Measurements from ENCODE around the gene OTOGL.
"Not testable (repeated sequence)": the region's sequence is repeated elsewhere in the genome, so short reads cannot be mapped to it uniquely, and the experiment has no call there.

The OTOGL gene

GRCh38 chr12:80100591-80100990 lies 1.3 kb downstream of the OTOGL start:
- H3K36me3 Mint-ChIP-seq, result no peaks in the 10 kb centered on the region
- H3K27me3 Mint-ChIP-seq, result no peaks in the 10 kb centered on the region
- no peak overlapping the region for H3K4me3 Mint-ChIP-seq
- H3K27ac Mint-ChIP-seq, result no peak overlapping the region
- no peaks in the 10 kb centered on the region for H3K9me3 Mint-ChIP-seq
- no peaks in the 10 kb centered on the region for H3K4me1 Mint-ChIP-seq

GRCh38 chr12:80101126-80101525 lies 1.8 kb downstream of the OTOGL start:
- Mint-ChIP-seq H3K4me1 (no peaks in the 10 kb centered on the region), H3K27me3 (no peaks in the 10 kb centered on the region), H3K27ac (no peak overlapping the region), H3K9me3 (no peaks in the 10 kb centered on the region), H3K4me3 (no peak overlapping the region), H3K36me3 (no peaks in the 10 kb centered on the region)

- Mint-ChIP-seq H3K27ac (no peak overlapping the region), H3K27me3 (no peaks in the 10 kb centered on the region), H3K4me1 (no peaks in the 10 kb centered on the region), H3K36me3 (no peaks in the 10 kb centered on the region), H3K9me3 (no peaks in the 10 kb centered on the region), H3K4me3 (no peak overlapping the region)
These were observed 7.9 kb downstream of the OTOGL start for GRCh38 chr12:80107221-80107620.

GRCh38 chr12:80116735-80117134 lies 17.4 kb downstream of the OTOGL start:
- H3K4me1 Mint-ChIP-seq, result no peaks in the 10 kb centered on the region
- H3K27me3 Mint-ChIP-seq, result peaks cover 3% of the 10 kb centered on the region
- no peak overlapping the region for H3K4me3 Mint-ChIP-seq
- H3K36me3 Mint-ChIP-seq, result peaks cover 3% of the 10 kb centered on the region
- H3K27ac Mint-ChIP-seq, result no peak overlapping the region
- peaks cover 19% of the 10 kb centered on the region for H3K9me3 Mint-ChIP-seq

GRCh38 chr12:80118565-80119324 lies 19.4 kb downstream of the OTOGL start:
- Mint-ChIP-seq H3K4me1 (no peaks in the 10 kb centered on the region), H3K36me3 (peaks cover 3% of the 10 kb centered on the region), H3K4me3 (no peak overlapping the region), H3K9me3 (peaks cover 9% of the 10 kb centered on the region), H3K27ac (no peak overlapping the region), H3K27me3 (peaks cover 3% of the 10 kb centered on the region)

- Mint-ChIP-seq H3K4me3 (no peak overlapping the region), H3K4me1 (no peaks in the 10 kb centered on the region), H3K36me3 (no peaks in the 10 kb centered on the region), H3K27ac (no peak overlapping the region), H3K27me3 (no peaks in the 10 kb centered on the region), H3K9me3 (no peaks in the 10 kb centered on the region)
These were observed 21.7 kb downstream of the OTOGL start for GRCh38 chr12:80120994-80121393.

- no peak overlapping the region for H3K4me3 Mint-ChIP-seq
- H3K4me1 Mint-ChIP-seq, result no peaks in the 10 kb centered on the region
- H3K36me3 Mint-ChIP-seq, result no peaks in the 10 kb centered on the region
- no peaks in the 10 kb centered on the region for H3K27me3 Mint-ChIP-seq
- H3K27ac Mint-ChIP-seq, result no peak overlapping the region
- no peaks in the 10 kb centered on the region for H3K9me3 Mint-ChIP-seq
These were observed 22.3 kb downstream of the OTOGL start for GRCh38 chr12:80121661-80122060.

- H3K4me1 Mint-ChIP-seq, result no peaks in the 10 kb centered on the region
- H3K4me3 Mint-ChIP-seq, result no peak overlapping the region
- no peaks in the 10 kb centered on the region for H3K27me3 Mint-ChIP-seq
- H3K36me3 Mint-ChIP-seq, result peaks cover 5% of the 10 kb centered on the region
- H3K27ac Mint-ChIP-seq, result no peak overlapping the region
- H3K9me3 Mint-ChIP-seq, result peaks cover 7% of the 10 kb centered on the region
These were observed 30.7 kb downstream of the OTOGL start for GRCh38 chr12:80129895-80130530.

- H3K27me3 Mint-ChIP-seq, result peaks cover 2% of the 10 kb centered on the region
- no peaks in the 10 kb centered on the region for H3K4me1 Mint-ChIP-seq
- no peak overlapping the region for H3K4me3 Mint-ChIP-seq
- no peaks in the 10 kb centered on the region for H3K36me3 Mint-ChIP-seq
- H3K27ac Mint-ChIP-seq, result no peak overlapping the region
- no peaks in the 10 kb centered on the region for H3K9me3 Mint-ChIP-seq
These were observed 36.3 kb downstream of the OTOGL start for GRCh38 chr12:80135624-80136023.

GRCh38 chr12:80140005-80140404 lies 40.7 kb downstream of the OTOGL start:
- Mint-ChIP-seq H3K9me3 (no peaks in the 10 kb centered on the region), H3K27ac (no peak overlapping the region), H3K27me3 (peaks cover 2% of the 10 kb centered on the region), H3K4me1 (no peaks in the 10 kb centered on the region), H3K36me3 (no peaks in the 10 kb centered on the region), H3K4me3 (no peak overlapping the region)

GRCh38 chr12:80142640-80143039 lies 43.3 kb downstream of the OTOGL start:
- Mint-ChIP-seq H3K27ac (no peak overlapping the region), H3K36me3 (no peaks in the 10 kb centered on the region), H3K27me3 (no peaks in the 10 kb centered on the region), H3K9me3 (no peaks in the 10 kb centered on the region), H3K4me3 (no peak overlapping the region), H3K4me1 (no peaks in the 10 kb centered on the region)

- Mint-ChIP-seq H3K36me3 (no peaks in the 10 kb centered on the region), H3K27ac (no peak overlapping the region), H3K27me3 (no peaks in the 10 kb centered on the region), H3K9me3 (no peaks in the 10 kb centered on the region), H3K4me1 (no peaks in the 10 kb centered on the region), H3K4me3 (no peak overlapping the region)
These were observed 44.2 kb downstream of the OTOGL start for GRCh38 chr12:80143537-80143936.

GRCh38 chr12:80149547-80150313 lies 50.4 kb downstream of the OTOGL start:
- H3K36me3 Mint-ChIP-seq, H3K9me3 Mint-ChIP-seq, H3K4me1 Mint-ChIP-seq, H3K4me3 Mint-ChIP-seq, H3K27me3 Mint-ChIP-seq, H3K27ac Mint-ChIP-seq: not testable (repeated sequence)

GRCh38 chr12:80151131-80151530 lies 51.8 kb downstream of the OTOGL start:
- Mint-ChIP-seq H3K36me3 (no peaks in the 10 kb centered on the region), H3K9me3 (peaks cover 5% of the 10 kb centered on the region), H3K27ac (no peak overlapping the region), H3K27me3 (no peaks in the 10 kb centered on the region), H3K4me1 (no peaks in the 10 kb centered on the region), H3K4me3 (no peak overlapping the region)

- peaks cover 5% of the 10 kb centered on the region for H3K9me3 Mint-ChIP-seq
- H3K27me3 Mint-ChIP-seq, result no peaks in the 10 kb centered on the region
- H3K27ac Mint-ChIP-seq, result no peak overlapping the region
- H3K36me3 Mint-ChIP-seq, result no peaks in the 10 kb centered on the region
- no peaks in the 10 kb centered on the region for H3K4me1 Mint-ChIP-seq
- no peak overlapping the region for H3K4me3 Mint-ChIP-seq
These were observed 54.9 kb downstream of the OTOGL start for GRCh38 chr12:80154261-80154660.

GRCh38 chr12:80156306-80156705 lies 57.0 kb downstream of the OTOGL start:
- Mint-ChIP-seq H3K27ac (no peak overlapping the region), H3K4me3 (no peak overlapping the region), H3K4me1 (no peaks in the 10 kb centered on the region), H3K27me3 (peaks cover 3% of the 10 kb centered on the region), H3K36me3 (no peaks in the 10 kb centered on the region), H3K9me3 (peaks cover 5% of the 10 kb centered on the region)

Data from activated naive CD4-positive, alpha-beta T cell treated with anti-CD3 and anti-CD28 coated beads, Interleukin-2, amount 50 U/mL, for 24 hours (primary cell).